ENCODE measurements around the gene THSD4. TPM values are rescaled to one million over a fixed set of nuclear protein-coding genes. Genes with fewer than 3 reads are reported as not detected.

THSD4 gene
- total RNA-seq, 4 donors from 2014 or later: 16.6 to 25.3 (median 24.1) TPM

- H3K4me3 ChIP-seq: no peak overlapping the region
- no peak for TF ChIP-seq POLR2A (IDR thresholded peaks at IDR 0.05)
- no peak for TF ChIP-seq EP300 (IDR thresholded peaks at IDR 0.05)
- no peaks in the 10 kb centered on the region for H3K36me3 ChIP-seq
- WGBS: 83% methylated on average over 18 of the region's 18 CpGs
- no peak overlapping the region for H3K27ac ChIP-seq
- H3K27me3 ChIP-seq: no peaks in the 10 kb centered on the region
- no peaks in the 10 kb centered on the region for H3K4me1 ChIP-seq
- no peak for DNase-seq (ENCODE audit: low spot score in 2 of 2)
- H3K9me3 ChIP-seq: no peaks in the 10 kb centered on the region
These were observed 693.2 kb downstream of the THSD4 start for GRCh38 chr15:71808311-71809020.

DNA sequence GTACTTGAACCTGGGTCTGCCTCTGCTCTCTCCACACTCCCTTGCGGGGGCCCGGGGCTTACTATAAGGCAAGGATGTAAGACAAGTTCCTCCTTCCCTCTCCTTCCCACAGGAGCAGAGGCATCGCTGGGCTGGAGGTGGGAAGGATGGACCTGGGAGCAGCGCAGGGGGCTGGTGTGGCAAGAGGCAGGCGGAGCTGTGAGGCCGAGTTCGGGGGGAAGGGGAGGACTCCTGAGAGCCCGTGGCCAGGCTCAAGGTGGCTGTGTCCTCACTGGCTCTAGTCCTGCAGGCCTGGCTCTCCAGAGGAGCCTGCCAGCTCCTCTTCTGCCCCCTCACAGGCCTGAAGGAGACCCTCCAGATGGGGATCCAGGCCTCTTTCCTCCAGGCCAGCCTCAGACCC is 694.1 kb downstream of the THSD4 start:
- TF ChIP-seq CTCF (IDR thresholded peaks at IDR 0.05): no peak
- no peak for TF ChIP-seq POLR2AphosphoS5 (IDR thresholded peaks at IDR 0.05)
- TF ChIP-seq EP300 (IDR thresholded peaks at IDR 0.05): no peak
- TF ChIP-seq POLR2A (IDR thresholded peaks at IDR 0.05): no peak
- Histone ChIP-seq H3K27me3 (no peaks in the 10 kb centered on the region), H3K4me1 (no peaks in the 10 kb centered on the region), H3K36me3 (no peaks in the 10 kb centered on the region), H3K4me3 (no peak overlapping the region), H3K27ac (no peak overlapping the region), H3K9me3 (no peaks in the 10 kb centered on the region)
- 79% methylated on average over 8 of the region's 8 CpGs for WGBS
- no peak for DNase-seq (ENCODE audit: low spot score in 2 of 2)

GRCh38 chr15:71810256-71811035 is 695.2 kb downstream of the THSD4 start, which contains the start of gene NR2E3:
Gene NR2E3 (plus strand): TSS chr15:71810554. CDS start chr15:71810744, 190 bp downstream.
- Histone ChIP-seq H3K9me3 (no peaks in the 10 kb centered on the region), H3K4me3 (no peak within 1 kb of the TSS), H3K27me3 (no peaks in the 10 kb centered on the region), H3K4me1 (no peaks in the 10 kb centered on the region), H3K36me3 (no peaks in the 10 kb centered on the region), H3K27ac (no peak within 1 kb of the TSS)
- no peak for DNase-seq (ENCODE audit: low spot score in 2 of 2)
- TF ChIP-seq CTCF (IDR thresholded peaks at IDR 0.05) (no peak), POLR2AphosphoS5 (IDR thresholded peaks at IDR 0.05) (no peak), EP300 (IDR thresholded peaks at IDR 0.05) (no peak)
- WGBS: 79% methylated on average over 16 of the region's 16 CpGs

DNA sequence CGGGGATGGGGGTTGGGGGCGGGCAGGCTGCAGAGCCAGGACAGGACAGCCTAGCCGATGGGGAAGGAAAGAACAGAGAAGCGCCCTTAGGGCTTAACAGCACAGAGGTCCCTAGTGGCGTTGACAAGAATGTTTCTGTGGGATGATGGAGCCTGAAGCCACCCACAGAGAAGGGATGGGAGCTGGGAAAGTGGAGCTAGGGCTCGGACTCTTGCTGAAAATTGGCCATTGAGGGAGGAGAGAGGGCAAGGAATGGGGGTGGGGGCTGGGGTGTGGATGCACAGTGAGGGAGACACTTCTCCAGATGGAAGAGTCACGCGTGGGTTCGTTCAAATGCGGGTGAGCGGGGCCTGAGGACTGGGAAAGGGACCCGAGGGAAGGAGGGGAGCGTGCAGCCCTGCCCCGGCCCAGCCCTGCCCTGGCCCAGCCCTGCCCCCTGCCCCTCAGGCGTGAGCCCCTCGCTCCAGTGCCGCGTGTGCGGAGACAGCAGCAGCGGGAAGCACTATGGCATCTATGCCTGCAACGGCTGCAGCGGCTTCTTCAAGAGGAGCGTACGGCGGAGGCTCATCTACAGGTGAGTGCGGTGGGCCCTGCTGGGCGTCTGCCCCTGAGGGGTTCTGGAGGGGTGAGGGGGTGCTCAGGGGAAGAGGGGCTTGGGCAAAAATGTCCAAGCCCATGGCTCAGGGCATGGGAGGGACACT is 695.9 kb downstream of the THSD4 start:
- Histone ChIP-seq H3K4me3 (no peak overlapping the region), H3K9me3 (no peaks in the 10 kb centered on the region), H3K27me3 (no peaks in the 10 kb centered on the region), H3K27ac (no peak overlapping the region), H3K4me1 (no peaks in the 10 kb centered on the region), H3K36me3 (no peaks in the 10 kb centered on the region)
- TF ChIP-seq POLR2AphosphoS5 (IDR thresholded peaks at IDR 0.05) (no peak), CTCF (IDR thresholded peaks at IDR 0.05) (no peak), POLR2A (IDR thresholded peaks at IDR 0.05) (no peak), EP300 (IDR thresholded peaks at IDR 0.05) (no peak)
- WGBS: 82% methylated on average over 25 of the region's 27 CpGs
- no peak for DNase-seq (ENCODE audit: low spot score in 2 of 2)

GRCh38 chr15:71811752-71812735 is 696.8 kb downstream of the THSD4 start:
- no peaks in the 10 kb centered on the region for H3K4me1 ChIP-seq
- H3K4me3 ChIP-seq: no peak overlapping the region
- TF ChIP-seq EP300 (IDR thresholded peaks at IDR 0.05): no peak
- no peak for TF ChIP-seq POLR2A (IDR thresholded peaks at IDR 0.05)
- no peak for TF ChIP-seq CTCF (IDR thresholded peaks at IDR 0.05)
- TF ChIP-seq POLR2AphosphoS5 (IDR thresholded peaks at IDR 0.05): no peak
- H3K27ac ChIP-seq: no peak overlapping the region
- no peak for DNase-seq (ENCODE audit: low spot score in 2 of 2)
- H3K36me3 ChIP-seq: no peaks in the 10 kb centered on the region
- 90% methylated on average over 30 of the region's 38 CpGs for WGBS
- H3K9me3 ChIP-seq: no peaks in the 10 kb centered on the region
- no peaks in the 10 kb centered on the region for H3K27me3 ChIP-seq

Data from suprapubic skin (tissue), 4 donors.